GM20431 (cell line): ENCODE results near the gene WSCD2.

Experiments used
- in situ Hi-C: fragments of 300-500 bp; cut with MseI, MboI; formaldehyde crosslinking; loops from one replicate; pipeline ENCODE4 v1.15.0; 2020; ENCODE audit warnings: low sequenced_read_pairs; ENCODE audit not compliant: unreplicated experiment

WSCD2 gene

GRCh38 chr12:108282676-108283075 lies 153.6 kb downstream of the WSCD2 start:
- in situ Hi-C loops: no loop called here

- in situ Hi-C loops: no loop called here
Observed at GRCh38 chr12:108284163-108284562, 155.1 kb downstream of the WSCD2 start.

- in situ Hi-C loops: no loop called here
Observed at GRCh38 chr12:108285016-108285415, 155.9 kb downstream of the WSCD2 start.

GRCh38 chr12:108287227-108287626 lies 158.1 kb downstream of the WSCD2 start:
- in situ Hi-C loops: no loop called here

GRCh38 chr12:108289350-108290161 lies 160.5 kb downstream of the WSCD2 start:
- in situ Hi-C loops: no loop called here

GRCh38 chr12:108295641-108296040 lies 166.6 kb downstream of the WSCD2 start:
- in situ Hi-C loops: no loop called here

GRCh38 chr12:108296945-108297344 lies 167.9 kb downstream of the WSCD2 start:
- in situ Hi-C loops: no loop called here

- in situ Hi-C loops: no loop called here
Observed at GRCh38 chr12:108297424-108297823, 168.3 kb downstream of the WSCD2 start.

- in situ Hi-C loops: no loop called here
Observed at GRCh38 chr12:108297895-108298760, 169.0 kb downstream of the WSCD2 start.

- in situ Hi-C loops: no loop called here
Observed at GRCh38 chr12:108298761-108299275, 169.7 kb downstream of the WSCD2 start.

GRCh38 chr12:108299516-108299915 lies 170.4 kb downstream of the WSCD2 start:
- in situ Hi-C loops: no loop called here
